GM10847 (cell line): ENCODE measurements around the gene CAMKK2.

Source experiments
- POLR2A ChIP-seq: IDR thresholded peaks from 2 replicates; pipeline ENCODE4 v1.6.1; 2011; ENCODE audit not compliant: insufficient read length; ENCODE audit errors: extremely low read depth

The CAMKK2 gene

GRCh38 chr12:121296618-121297434 is at the start of gene CAMKK2:
Gene CAMKK2, minus strand, starts transcription at chr12:121296709. Its CDS starts 22,183 bp downstream, at chr12:121274526.
- TF ChIP-seq POLR2A: peak; percentile 58

DNA sequence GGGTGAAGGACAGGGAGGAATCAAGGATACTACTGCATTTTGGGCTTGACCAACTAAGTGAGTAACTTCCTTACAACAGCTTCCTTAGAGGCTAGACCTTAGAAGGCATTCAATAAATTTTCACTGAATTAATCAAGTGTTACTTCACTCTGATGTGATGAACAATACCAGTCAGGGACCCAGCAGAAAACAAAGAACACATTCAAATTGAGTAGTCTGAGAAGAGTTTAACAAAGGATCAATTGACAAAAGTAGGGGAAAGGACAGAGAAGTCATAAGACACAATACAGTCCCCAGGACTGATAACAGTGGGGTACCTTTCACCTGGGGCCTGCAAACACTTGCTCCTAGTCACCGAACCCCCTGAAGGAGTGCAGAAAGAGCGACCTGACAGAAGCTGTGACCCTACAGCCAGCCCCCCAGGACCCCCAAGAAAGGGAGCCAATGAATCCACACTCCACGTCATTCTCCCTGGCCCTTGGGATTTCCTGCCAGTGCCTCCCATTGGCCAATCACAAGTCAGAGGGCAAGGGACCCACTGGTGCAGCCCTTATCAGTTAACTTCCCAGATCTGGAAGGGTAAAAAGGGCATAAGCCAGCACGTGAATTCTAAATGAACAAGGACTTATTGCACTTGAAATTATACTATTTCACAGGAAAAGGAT is 48.8 kb upstream of the CAMKK2 start:
- no peak for TF ChIP-seq POLR2A

DNA sequence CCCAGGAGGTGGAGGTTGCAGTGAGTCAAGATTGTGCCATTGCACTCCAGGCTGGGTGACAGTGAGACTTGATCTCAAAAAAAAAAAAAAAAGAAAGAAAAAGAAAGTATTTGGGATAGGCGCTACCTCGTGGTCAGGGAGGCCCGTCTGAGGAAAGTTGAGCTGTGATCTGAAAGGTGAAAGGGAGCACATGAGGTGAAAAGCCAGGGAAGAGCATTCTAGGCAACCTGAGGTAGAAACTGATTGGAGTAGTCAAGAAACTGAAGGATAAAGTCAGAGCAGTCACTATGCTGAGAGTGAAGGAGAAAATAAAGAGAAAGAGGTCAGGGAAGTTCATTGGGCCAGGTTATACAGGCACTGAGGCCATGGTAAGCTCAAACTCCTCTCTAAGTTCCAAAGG is 48.0 kb upstream of the CAMKK2 start:
- TF ChIP-seq POLR2A: no peak

GRCh38 chr12:121337416-121337815 is 40.9 kb upstream of the CAMKK2 start:
- no peak for TF ChIP-seq POLR2A

DNA sequence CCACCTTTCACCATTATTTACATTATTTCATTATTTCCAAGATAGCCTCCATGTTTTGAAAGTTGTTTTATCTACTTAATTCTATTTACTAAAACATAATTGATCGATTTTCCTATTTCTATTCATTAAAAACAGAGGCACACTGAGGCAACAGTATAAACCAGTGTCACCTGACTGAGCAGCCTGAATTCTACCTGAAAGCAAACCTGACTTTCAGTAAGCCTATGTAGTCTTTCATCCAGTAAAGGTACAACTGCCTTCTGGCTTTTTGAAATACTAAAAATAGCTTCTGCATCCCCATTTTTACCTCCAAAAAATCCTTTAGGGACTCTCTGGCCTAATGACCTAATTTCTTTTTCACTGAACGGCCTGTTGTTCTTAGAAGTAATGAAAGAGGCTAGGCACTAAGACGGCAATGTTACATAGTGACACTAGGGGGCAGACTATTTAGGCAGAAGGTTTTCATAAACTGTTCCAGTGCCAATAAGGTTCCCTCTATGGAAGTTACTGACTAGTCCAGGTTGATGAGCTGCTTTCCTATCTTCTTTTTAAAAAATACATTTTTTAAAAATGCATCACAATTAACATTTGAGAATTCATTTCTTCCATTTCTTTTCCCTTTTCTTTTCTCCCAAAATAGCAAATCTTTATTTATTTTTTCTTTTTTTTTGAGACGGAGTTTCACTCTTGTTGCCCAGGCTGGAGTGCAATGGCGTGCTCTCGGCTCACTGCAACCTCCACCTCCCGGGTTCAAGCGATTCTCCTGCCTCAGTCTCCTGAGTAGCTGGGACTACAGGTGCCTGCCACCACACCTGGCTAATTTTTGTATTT is 38.2 kb upstream of the CAMKK2 start:
- no peak for TF ChIP-seq POLR2A

DNA sequence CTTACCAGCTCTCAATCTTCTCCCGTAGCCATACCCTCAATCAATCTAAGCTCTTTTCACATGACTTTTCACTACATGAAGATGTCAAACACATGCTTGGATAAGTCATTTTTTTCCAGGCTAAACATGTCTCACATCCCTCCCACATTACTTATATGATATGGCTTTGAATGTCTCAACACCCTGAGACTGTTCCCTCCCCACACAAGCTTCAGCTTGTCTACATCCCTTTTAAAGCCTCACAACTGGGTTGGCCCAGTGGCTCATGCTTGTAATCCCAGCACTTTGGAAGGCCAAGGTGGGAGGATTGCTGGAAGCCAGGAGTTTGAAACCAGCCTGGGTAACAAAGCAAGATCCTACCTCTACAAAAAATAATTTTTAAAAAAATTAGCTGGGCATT is 37.2 kb upstream of the CAMKK2 start:
- TF ChIP-seq POLR2A: no peak

DNA sequence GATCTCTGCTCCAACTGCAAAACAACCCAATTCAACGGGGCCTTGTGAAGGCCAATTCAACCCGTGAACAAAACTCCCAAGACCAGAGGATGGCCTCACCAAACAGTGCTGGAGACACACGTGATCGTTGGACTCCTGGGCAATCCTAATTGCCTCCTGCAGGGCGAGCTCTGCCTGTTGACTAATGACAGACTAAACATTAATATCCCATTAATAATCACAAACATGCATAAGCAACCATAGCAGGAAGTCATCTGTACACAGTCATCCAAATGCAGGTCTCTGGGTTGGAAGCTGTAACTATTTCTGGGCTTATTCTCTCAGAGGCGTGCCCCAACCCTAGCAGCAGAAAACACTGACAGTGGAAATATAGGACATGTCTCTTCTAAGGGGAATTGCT is 34.7 kb upstream of the CAMKK2 start:
- TF ChIP-seq POLR2A: no peak

DNA sequence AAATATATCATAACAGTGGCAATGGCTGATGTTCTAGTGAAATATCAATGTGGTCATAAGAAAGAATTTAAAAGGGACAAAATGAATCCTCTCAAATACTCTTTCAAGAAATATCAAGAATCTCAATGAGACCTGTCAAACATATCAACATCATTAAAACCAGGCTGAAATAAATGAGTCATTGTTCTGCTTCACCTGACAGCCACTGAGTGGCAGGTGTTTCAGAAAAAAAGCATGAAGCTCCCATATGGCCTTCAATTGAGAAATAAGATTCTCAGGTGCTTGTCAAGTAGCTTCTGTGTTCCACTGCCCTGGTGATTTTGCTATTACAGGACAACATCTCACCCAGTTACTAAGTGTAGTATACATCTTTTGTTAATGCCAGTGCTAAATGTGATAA is 34.2 kb upstream of the CAMKK2 start:
- TF ChIP-seq POLR2A: no peak

DNA sequence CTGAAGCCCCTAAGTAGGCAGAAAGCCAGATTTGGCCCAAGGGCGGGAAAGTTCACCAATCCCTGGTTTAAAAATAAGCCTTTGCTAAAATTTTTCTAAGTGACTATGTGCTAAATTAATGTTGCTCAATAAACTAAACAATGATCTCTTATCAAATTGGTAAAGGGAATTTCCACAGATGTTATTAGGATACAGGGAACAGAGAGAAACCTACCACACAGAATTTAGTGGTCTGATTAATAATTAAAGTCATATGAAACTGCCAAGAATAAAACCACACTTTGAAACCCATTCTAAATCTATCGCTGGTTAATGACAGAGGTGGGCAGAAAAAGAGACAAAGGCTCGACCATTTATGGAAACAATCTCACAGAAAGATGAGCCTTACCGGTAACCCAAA is 33.7 kb upstream of the CAMKK2 start:
- TF ChIP-seq POLR2A: no peak

DNA sequence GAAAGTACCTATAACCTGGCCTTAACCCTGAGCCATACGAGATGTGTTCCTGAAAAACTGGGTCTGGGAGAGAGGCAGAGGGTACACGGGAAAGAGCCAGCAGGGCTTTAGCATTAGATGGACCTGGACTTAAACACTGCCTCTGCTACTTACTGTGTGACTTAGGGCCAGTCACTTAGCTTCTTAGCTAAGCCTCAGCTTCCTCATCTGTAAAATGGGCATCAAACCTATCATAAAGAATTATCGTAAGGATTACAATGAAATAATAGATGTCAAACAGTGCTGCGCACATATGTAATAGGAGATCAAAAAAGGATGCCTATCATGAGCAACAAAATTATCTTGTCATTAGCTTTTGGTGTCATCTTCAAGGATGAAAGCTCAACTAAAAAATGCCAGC is 32.1 kb upstream of the CAMKK2 start:
- TF ChIP-seq POLR2A: no peak

DNA sequence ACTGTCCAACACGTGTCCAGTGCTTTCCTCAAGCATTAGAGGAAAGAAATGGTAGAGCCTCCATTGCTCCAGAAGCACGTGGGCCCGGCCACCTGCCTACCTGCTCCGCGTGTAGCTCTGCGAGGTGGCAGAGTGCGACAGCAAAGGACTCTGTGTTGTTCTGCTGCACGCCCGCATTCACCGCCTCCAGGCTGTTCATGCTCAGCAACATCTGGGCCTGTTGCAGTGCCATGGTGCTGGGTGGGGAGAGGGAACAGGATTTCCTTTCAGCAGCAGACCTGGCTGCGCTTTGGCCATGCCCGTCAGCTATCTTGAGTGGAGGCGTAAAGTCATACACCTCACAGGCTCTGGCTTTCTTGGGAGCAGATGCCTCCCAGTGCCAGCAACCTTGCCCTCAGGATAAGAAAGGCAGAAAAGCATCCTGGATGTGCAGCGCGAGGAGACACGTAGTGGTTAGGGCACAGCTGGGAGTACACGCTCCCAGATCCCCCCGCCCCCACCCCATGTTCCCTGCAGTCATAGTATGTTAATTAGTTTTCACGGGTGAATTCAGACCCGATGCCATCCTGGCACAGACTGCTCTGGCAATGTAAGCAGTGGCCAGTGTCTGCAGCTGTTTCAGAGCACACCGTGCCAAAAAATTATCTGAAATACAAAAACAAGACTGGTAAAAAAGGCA is 30.6 kb upstream of the CAMKK2 start:
- no peak for TF ChIP-seq POLR2A

- no peak for TF ChIP-seq POLR2A
These were observed 29.4 kb upstream of the CAMKK2 start for GRCh38 chr12:121325922-121326396.

DNA sequence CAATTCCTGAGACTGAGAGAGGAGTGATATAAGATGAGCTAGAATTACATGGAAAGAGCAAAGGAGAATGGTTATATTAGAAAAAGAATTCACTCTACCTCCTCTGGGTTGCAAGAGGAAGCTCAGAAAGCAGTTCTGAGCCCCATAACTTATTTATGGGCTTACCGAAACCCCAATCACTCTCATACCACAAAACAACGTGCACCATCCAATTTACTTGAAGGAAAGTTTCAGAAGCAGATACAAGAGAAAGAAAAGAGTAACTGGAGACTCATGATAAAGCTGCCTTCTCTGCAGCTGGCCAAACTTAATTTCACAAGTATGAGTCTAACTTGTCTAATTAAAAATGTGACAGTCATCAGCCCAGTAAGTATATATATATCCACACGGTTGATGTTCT is 27.4 kb upstream of the CAMKK2 start:
- no peak for TF ChIP-seq POLR2A

- no peak for TF ChIP-seq POLR2A
These were observed 21.6 kb upstream of the CAMKK2 start for GRCh38 chr12:121318121-121318520.

DNA sequence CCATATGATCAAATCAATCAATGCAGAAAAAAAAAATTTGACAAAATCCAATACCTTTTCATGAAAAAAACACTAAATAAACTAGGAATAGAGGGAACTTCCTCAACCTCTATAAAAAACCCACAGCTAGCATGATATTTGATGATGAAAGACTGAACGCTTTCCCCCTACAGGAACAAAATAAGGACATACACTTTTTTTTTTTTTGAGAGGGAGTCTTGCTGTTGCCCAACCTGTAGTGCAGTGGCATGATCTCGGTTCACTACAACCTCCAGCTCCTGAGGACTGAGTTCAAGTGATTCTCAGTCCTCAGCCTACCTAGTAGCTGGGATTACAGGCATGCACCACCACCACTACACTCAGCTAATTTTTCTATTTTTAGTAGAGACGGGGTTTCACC is 17.9 kb upstream of the CAMKK2 start:
- TF ChIP-seq POLR2A: no peak

DNA sequence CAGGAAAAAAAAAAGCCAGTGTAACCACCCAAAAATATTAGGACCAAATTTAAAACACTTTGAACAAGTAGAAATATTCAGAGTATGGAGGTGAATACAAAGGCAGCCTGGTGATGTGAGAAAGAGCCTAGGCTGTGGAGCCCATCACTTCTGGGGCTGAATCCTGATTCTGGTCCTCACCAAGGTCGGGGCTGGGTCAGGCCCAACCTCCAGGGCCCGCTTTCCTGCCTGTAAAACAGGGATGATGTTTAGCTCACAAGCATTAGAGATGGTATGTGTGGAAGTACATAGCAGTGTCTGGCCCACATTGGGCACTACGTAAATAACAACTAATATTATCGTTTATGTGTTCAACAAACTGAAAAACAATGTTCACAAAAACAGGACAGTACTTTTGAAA is 7.8 kb upstream of the CAMKK2 start:
- no peak for TF ChIP-seq POLR2A

GRCh38 chr12:121301876-121302275 is 5.4 kb upstream of the CAMKK2 start:
- no peak for TF ChIP-seq POLR2A
